ENCODE results near the gene UCP2. TPM values are rescaled to one million over a fixed set of nuclear protein-coding genes. Genes with fewer than 3 reads are reported as not detected.
A peak's percentile ranks its signal among the peaks of the same experiment; 100 is the strongest.

Gene UCP2
- total and polyA plus RNA-seq, 11 donors: 11.9 to 170 (median 19.7) TPM

- Histone ChIP-seq H3K4me1 (peaks cover 0 to 22% (median 6%) of the 10 kb centered on the region in 12 donors), H3K27ac (peak overlapping the region in 1 of 12 donors; percentile 38), H3K9me3 (no peaks in the 10 kb centered on the region), H3K27me3 (no peaks in the 10 kb centered on the region), H3K36me3 (peaks cover 0 to 10% (median 0%) of the 10 kb centered on the region in 9 donors), H3K4me3 (no peak overlapping the region)
- no peak for TF ChIP-seq POLR2A (IDR thresholded peaks at IDR 0.05)
- TF ChIP-seq, protein P1, sequence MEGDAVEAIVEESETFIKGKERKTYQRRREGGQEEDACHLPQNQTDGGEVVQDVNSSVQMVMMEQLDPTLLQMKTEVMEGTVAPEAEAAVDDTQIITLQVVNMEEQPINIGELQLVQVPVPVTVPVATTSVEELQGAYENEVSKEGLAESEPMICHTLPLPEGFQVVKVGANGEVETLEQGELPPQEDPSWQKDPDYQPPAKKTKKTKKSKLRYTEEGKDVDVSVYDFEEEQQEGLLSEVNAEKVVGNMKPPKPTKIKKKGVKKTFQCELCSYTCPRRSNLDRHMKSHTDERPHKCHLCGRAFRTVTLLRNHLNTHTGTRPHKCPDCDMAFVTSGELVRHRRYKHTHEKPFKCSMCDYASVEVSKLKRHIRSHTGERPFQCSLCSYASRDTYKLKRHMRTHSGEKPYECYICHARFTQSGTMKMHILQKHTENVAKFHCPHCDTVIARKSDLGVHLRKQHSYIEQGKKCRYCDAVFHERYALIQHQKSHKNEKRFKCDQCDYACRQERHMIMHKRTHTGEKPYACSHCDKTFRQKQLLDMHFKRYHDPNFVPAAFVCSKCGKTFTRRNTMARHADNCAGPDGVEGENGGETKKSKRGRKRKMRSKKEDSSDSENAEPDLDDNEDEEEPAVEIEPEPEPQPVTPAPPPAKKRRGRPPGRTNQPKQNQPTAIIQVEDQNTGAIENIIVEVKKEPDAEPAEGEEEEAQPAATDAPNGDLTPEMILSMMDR (IDR thresholded peaks at IDR 0.05): no peak
- intact Hi-C loops (cut with DNase I): loop anchor here in 7 of 10 donors (5.0 to 10.0 kb wide), 7 partner anchors 45 to 475 kb away; no protein-coding TSS in a partner anchor
- ATAC-seq (no peak), DNase-seq (no peak)
- WGBS, 4 donors: 82 to 85% (median 84%) methylated on average over 13 of the region's 13 CpGs
These were observed 12.4 kb downstream of the UCP2 start for GRCh38 chr11:73969991-73970800.

DNA sequence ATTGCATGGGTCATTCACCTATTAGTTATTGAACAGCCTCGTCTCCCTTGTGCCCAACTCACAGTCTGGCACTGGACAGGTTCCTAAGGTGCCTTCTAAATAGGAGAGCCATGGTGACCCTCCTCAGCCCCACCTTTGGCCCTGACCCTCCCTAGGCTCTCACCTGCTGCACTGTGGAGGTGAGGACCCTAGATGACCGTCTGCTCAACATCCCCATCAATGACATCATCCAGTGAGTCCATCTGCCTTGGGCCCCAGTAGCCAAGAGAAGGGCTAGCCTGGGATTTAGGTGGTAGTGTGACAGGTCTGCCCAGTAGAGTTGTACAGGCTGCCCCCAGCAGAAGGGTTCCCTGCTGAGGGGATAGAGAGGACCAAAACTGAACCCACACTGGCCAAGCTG is 13.6 kb downstream of the UCP2 start:
- intact Hi-C loops (cut with DNase I): loop anchor here in 7 of 10 donors (5.0 to 10.0 kb wide), 7 partner anchors 46 to 476 kb away; no protein-coding TSS in a partner anchor
- DNase-seq (no peak), ATAC-seq (no peak)
- TF ChIP-seq, protein P1 (IDR thresholded peaks at IDR 0.05): no peak
- TF ChIP-seq POLR2A (IDR thresholded peaks at IDR 0.05): no peak
- WGBS, 4 donors: 79 to 92% (median 85%) methylated on average over 2 of the region's 2 CpGs
- Histone ChIP-seq H3K9me3 (no peaks in the 10 kb centered on the region), H3K27me3 (no peaks in the 10 kb centered on the region), H3K27ac (no peak overlapping the region), H3K4me3 (no peak overlapping the region), H3K4me1 (peaks cover 0 to 21% (median 5%) of the 10 kb centered on the region in 12 donors), H3K36me3 (no peaks in the 10 kb centered on the region)

DNA sequence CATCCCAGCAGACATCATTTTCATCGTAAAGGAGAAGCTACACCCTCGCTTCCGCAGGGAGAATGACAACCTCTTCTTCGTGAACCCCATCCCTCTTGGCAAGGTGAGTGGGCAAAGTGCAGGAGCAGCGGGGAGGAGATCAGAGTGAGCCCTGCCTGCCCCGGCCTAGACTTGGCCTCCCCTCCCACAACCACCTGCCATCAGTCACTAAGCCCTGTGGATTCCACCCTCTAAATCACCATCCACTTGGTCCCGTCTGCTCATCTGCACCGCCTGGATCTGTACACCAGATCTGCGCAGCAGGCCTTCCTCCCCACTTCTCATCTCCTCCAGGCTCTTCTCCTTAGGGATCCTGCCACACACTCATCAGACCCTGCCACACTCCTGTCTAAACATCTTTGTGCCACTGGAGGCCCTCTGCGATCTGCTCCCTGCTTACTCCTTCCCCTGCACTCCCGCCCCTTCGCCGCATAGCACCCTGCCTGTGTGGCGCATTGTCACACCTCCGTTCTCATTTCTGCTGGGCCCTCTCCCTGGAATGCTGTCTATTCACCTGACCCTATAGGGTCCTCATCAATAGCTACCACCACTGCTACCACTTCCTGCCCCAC is 14.2 kb downstream of the UCP2 start:
- intact Hi-C loops (cut with DNase I): loop anchor here in 7 of 10 donors (5.0 to 10.0 kb wide), 7 partner anchors 46 to 476 kb away; no protein-coding TSS in a partner anchor
- no peaks in the 10 kb centered on the region for H3K9me3 ChIP-seq
- H3K27me3 ChIP-seq: no peaks in the 10 kb centered on the region
- DNase-seq (no peak), ATAC-seq (no peak)
- no peak overlapping the region for H3K27ac ChIP-seq
- 88 to 96% (median 94%) methylated on average over 15 of the region's 15 CpGs for WGBS, 4 donors
- TF ChIP-seq POLR2A (IDR thresholded peaks at IDR 0.05): no peak
- TF ChIP-seq, protein P1 (IDR thresholded peaks at IDR 0.05): no peak
- H3K36me3 ChIP-seq: no peaks in the 10 kb centered on the region
- H3K4me1 ChIP-seq: peaks cover 0 to 19% (median 3%) of the 10 kb centered on the region in 12 donors
- H3K4me3 ChIP-seq: no peak overlapping the region

GRCh38 chr11:73965764-73966121 is 16.9 kb downstream of the UCP2 start:
- no peaks in the 10 kb centered on the region for H3K36me3 ChIP-seq
- peaks cover 0 to 12% (median 3%) of the 10 kb centered on the region in 12 donors for H3K4me1 ChIP-seq
- H3K4me3 ChIP-seq: no peak overlapping the region
- TF ChIP-seq, protein P1 (IDR thresholded peaks at IDR 0.05): no peak
- no peak overlapping the region for H3K27ac ChIP-seq
- DNase-seq: no peak
- ATAC-seq: no peak
- H3K9me3 ChIP-seq: no peaks in the 10 kb centered on the region
- WGBS, 4 donors: 64 to 66% (median 64%) methylated on average over 2 of the region's 2 CpGs
- no peaks in the 10 kb centered on the region for H3K27me3 ChIP-seq
- intact Hi-C loops (cut with DNase I): loop anchor here in 7 of 10 donors (2.0 to 10.0 kb wide), 8 partner anchors 49 to 479 kb away; no protein-coding TSS in a partner anchor

All from heart left ventricle (tissue), 16 donors.